GM12872 (cell line): ENCODE measurements around the gene SLC38A6.

ENCODE experiments used
- CTCF ChIP-seq: IDR thresholded peaks from 3 replicates; pipeline ENCODE4 v1.5.1; 2011; ENCODE audit warnings: low read depth, mild to moderate bottlenecking, low read length, moderate library complexity; ENCODE audit not compliant: insufficient read depth

Gene SLC38A6

GRCh38 chr14:61019537-61019936 is 38.5 kb downstream of the SLC38A6 start:
- TF ChIP-seq CTCF, result no peak

GRCh38 chr14:61025251-61026223 is 44.5 kb downstream of the SLC38A6 start:
- TF ChIP-seq CTCF, result peak; percentile 70

GRCh38 chr14:61026526-61026925 is 45.5 kb downstream of the SLC38A6 start:
- TF ChIP-seq CTCF, result no peak

GRCh38 chr14:61031026-61031425 is 50.0 kb downstream of the SLC38A6 start:
- TF ChIP-seq CTCF, result no peak

- no peak for TF ChIP-seq CTCF
Measured at GRCh38 chr14:61033054-61033453, 52.0 kb downstream of the SLC38A6 start.

- no peak for TF ChIP-seq CTCF
Measured at GRCh38 chr14:61033855-61034254, 52.8 kb downstream of the SLC38A6 start.

- TF ChIP-seq CTCF, result no peak
Measured at GRCh38 chr14:61034416-61035120, 53.5 kb downstream of the SLC38A6 start.
